NOMO-1 treated with dmso at 0.1 percent for 144 hours (cell line): ENCODE measurements around the gene GPR39.
A peak's percentile ranks its signal among the peaks of the same experiment; 100 is the strongest.

Experiments used
- DNase-seq: peaks from one replicate; lab custom pipeline; 2025; ENCODE audit not compliant: unreplicated experiment; lab: John Stamatoyannopoulos, UW

The GPR39 gene

DNA sequence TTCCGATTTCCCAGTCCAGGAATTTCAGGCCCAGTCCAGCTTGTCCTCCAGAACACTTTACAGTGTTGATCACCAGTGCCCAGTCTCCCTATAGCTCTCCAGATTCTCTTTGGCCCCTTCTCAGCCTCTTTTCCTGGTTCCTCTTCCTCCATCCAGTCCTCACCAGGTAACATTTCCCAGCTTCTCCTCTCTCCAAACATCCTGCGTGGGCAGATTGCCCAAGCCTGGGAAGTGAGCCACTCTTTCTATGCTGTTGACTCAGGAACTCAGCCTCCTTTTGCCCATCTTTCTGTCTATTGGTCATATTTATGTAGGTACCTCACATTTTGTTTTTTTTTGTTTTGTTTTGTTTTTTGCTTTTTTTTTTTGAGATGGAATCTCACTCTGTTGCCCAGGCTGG is 144.0 kb downstream of the GPR39 start:
- DNase-seq = no peak

DNA sequence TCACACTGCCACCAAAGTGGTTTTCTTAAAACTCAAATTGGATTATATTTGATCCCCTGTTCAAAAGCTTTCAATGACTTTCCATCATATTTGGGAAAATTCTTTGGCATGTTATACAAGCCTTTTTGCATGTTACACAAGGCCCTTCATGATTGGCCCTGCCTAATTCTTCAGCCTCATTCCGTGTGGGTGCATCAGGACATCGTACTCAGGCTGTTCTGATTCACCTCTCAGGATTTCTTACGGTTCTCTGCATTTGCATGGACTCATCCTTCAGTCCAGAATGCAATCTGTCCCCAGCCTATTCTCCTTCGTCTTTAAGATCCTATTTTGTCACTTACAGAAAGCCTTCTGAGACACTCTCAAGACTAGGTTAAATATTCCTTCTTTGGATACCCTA is 145.6 kb downstream of the GPR39 start:
- DNase-seq = no peak

DNA sequence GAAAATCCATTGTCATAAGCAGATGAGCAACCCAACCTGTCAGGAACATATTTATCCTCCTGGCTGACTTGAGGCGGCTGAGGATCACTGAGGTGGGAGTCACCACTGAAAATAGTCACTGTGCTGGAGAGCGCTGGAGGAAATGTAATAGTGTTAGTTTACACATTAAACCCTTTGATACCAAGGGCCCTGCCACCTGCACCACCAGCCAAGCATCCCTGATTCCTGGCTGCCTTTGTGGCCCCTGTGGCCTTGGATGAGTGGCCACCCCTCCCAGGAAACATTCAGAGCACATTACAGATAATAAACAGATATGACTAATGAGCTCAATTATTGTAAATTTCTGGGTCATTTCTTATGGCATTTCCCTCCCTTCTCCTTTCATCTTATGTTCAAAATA is 147.5 kb downstream of the GPR39 start:
- no peak for DNase-seq

DNA sequence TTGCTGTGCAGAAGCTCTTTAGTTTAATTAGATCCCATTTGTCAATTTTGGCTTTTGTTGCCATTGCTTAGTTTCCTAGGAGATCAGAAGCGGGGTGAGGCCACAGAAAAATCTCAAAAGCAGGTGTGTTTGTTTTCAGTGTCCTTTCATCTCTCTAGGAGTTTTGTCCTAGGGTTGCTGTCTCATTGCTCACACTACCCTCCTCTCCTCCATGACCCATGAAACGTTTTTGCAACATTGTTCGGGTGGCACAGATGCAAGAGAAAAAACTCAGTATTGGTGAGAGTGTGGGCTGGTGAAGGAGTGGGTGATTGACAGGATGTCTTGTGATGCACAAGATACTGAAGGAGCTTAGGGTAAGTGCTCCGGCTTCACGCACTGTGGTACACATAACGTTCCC is 149.8 kb downstream of the GPR39 start:
- DNase-seq = no peak

DNA sequence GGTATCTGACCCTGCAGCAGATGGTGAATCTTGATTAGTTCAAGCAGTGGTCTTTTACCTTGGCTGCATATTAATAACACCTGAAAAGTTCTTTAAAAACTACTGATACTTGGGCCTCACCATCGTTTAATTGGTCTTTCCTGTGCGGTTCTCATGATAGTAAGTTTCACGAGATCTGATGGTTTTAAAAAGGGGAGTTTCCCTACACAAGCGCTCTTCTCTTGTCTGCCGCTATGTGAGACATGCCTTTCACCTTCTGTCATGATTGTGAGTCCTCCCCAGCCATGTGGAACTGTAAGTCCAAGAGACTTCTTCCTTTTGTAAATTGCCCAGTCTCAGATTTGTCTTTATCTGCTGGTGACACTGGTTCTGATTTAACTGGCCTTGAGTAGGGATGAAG is 151.1 kb downstream of the GPR39 start:
- no peak for DNase-seq

DNA sequence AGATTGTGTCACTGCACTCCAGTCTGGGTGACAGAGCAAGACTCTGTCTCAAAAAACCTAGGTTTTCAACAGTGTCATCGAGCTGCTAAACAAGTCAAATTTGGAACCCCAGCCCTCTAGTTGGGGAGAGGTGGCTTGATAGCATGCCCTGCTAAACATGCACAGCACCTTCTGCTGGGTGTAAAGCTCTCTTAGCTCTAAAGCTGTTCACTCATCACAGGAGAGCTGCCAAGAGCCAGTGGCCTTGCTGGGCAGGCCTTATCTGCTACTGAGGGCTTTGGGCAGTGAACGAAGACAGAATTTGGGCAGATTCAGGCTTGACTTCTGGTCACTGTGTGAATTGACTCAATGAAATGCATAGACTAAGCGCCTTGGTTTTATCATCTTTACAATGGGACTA is 152.1 kb downstream of the GPR39 start:
- DNase-seq = no peak

DNA sequence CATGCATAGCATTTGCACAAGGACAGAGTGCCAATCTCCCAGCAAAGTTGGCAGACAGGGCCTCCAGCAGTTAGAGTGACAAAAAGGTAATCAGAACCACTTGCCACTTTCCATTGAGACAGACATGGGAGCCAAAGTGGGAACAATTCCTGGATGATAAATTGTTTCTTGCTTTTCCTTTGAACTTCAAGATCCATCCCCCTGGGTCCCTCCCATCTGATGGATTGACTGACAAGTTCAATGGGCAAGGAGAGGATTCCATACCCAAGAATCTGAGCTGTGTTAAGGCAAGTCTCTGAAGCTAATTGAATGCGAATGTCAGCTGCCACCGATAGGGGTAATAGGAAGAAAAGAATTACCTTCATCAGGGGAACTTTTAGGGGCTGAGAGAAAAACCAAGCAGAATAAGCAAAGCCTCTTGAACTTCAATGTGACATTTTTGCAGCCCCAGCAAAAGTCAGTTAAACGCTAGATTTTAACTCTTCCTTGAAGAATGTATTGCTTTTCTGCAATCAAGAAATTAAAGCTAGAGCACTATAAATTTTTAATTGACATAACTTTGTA is 156.9 kb downstream of the GPR39 start:
- DNase-seq = no peak

DNA sequence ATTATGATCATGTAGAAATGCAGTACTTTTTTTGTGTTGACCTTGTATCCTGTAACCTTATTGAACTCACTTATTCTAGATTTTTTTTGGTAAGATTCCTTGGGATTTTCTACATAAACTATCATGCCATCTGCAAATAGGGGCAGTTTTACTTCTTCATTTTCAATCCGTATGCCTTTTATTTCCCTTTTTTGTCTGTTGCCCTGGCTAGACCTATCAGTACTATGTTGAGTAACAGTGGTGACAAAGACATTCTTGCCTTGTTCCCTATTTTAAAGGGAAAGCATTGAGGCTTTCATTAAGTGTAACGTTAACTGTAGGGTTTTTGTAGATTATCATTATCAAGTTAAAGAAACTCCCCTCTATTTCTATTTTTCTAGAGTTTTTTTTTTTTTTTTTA is 161.1 kb downstream of the GPR39 start:
- peak; percentile 86 for DNase-seq

DNA sequence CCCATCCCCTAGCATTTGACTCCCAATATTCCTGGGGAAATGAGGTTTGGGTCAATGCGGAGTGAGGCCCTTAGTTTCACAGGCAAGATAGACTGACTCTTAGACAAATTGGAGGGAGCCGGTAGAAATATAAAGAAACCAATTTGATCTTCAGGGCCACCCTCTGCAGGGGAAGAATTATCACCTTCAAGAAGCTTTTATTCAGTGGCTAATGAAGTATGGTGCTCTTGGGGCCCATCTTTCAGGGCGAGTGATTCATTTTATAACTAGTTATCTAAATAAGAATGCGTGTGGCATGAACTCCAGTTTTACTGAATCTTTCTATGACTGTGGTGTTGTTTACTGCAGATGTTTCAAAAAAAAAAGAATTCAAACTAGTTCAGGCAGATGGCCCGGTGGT is 165.0 kb downstream of the GPR39 start:
- DNase-seq = no peak

DNA sequence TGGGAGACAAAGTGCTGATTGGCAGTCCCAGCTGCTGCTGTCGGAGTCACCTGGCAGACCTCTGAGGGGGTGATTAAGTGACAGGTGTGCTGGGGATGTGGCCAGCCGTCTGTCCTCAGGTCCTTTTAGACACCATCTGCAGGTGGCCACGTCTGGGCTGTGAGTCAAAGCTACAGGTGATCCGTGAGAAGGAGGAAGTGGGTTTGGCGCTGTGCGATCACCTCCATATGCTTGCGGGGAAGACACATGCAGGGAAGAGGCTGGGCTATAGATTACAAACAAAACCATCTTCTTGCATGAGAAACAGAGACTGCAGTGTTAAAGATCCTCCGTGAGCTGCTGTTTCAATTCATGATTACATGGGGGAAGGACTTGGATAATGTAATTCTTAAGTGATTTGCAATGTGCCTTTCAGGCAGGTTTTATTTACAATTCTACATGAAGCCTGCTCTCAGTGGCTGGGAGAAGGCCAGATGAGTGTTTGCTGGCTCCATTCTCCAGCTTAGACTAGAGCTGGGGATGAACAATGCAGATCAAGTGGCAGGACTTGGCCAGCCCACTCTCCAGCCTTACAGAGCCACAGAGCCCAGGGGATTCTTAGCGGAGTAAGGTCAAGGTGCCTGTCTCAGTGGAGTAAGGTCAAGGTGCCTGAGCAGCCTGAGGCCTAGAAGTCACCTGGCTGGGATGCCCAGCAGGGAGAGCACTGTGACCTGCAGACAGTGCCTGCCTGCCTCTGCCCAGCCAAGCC is 165.6 kb downstream of the GPR39 start:
- no peak for DNase-seq

DNA sequence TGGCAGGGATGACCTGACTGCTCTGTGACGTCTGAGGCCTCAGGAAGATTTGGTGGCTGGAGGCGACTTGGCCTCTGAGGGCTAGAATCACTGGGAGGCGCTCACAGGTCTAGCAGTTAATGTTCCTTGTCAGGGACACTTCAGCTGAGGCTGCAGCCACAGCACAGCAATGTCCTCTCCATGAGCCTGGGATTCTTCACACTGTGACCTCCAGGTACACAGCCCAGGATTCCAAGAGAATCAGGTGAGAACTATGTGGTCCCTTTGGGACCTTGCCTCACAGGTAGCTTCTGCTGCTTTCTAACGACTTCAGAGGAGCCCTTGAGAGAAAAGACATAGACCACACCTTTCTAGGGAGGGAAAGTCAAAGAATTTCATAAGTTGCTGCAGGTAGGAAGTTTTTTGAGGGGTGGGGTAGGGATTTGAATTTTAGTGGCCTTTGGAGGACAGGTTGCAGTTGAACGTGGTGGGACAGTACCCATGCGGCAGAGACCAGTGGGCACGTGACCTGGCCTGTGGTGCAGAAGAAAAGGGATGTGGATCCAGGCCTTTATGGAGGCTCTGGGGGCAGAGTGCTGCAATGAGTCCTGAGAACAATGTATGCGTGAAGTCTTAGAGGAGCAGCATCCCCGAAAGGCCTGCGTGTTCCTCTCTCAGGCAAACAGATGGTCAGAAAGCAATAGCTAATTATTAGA is 167.2 kb downstream of the GPR39 start:
- no peak for DNase-seq

DNA sequence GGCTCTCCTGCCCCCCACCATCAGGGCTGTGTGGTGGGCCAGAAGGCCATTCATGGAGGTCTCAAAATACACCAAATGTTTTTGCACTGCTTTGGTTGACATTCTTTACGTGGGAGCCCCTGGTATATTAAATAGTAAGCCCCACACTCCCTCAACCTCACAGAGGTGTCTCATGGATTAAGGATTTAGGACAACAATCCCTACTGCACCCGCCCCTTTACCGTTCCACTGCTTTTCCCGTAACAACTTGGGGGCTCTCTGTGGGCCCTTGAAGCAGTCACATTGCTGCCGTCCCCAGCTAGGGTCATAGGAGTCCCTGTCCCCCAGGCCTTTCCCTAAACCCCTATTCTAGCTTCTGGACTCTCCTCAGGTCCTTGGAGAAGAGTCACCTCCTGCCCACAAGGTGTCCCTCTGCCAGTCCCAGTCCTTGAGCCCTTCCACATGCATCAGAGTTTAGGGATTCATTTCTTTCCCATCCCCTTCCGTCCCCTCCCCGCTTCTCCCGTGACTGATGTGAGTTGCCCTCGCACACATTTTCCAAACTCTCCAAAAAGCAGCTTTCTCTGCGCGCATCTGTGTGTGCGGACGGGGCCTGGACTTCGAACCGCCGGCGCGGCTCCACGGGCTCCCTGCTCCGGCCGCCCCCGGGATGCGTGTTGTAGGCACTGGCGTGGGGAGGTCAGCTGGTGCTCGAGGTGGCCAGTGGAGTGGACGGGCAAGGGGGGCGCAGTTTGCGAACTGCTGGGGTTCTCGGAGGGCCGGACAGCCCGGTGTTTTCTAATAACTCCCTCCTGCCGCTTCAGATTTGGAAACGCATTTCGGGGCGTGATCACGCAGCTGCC is 168.6 kb downstream of the GPR39 start:
- no peak for DNase-seq

DNA sequence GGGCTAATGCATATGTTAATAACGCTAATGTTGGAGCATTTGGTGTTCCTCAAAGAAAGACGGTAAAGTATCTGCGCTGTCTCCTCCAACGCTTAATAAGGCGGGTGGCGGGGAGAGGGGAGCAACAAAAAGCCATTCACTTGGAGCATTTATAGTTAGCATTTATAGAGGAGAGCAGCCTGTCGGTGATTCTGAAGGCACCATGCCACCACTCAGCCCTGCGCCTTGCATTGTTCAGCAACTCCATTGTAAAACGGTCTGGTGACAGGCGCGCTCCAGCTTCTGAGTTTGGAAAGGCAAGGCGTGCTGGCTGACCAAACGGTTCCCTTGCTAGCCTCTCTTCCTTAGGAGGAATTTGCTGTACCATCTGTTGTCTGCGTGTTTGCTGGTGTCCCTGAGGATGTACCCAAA is 169.5 kb downstream of the GPR39 start:
- no peak for DNase-seq

DNA sequence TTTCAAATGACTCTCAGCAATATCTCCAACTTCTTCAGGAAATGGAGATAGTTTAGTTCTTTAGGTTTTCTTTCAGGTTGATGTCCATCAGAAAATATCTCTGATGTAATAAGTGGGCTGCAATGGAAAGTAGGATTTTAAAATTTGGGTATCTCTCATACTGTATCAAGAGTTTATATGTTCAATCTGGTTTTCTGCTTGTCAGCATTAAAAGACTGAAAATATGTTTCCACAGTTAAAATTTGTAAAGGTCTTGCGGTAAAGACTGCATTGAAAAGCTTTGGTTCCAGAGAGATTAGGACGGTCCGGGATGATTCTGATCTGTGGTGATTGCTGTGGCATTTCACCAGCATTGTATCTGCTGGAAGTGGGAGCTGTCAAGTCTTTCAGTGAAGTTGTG is 170.2 kb downstream of the GPR39 start:
- DNase-seq = no peak

DNA sequence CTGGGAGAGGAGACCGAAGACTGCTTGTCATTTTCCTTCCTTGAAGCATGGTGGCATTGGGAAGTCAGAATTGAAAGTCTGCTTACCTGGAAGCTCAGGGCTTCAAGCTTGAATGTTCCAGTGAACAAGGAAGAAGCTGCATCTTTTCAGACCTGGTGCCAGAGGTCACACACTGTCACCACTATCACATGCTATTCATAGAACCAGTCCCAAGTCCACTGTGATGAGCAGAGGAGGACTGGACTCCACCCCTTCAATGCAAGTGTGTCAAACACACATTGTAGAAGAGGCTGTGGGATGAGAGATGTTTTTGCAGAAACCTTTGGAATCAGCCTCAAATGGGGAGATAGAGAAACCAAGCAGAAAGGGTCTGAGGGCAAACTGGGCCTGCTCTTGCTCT is 172.0 kb downstream of the GPR39 start:
- no peak for DNase-seq

DNA sequence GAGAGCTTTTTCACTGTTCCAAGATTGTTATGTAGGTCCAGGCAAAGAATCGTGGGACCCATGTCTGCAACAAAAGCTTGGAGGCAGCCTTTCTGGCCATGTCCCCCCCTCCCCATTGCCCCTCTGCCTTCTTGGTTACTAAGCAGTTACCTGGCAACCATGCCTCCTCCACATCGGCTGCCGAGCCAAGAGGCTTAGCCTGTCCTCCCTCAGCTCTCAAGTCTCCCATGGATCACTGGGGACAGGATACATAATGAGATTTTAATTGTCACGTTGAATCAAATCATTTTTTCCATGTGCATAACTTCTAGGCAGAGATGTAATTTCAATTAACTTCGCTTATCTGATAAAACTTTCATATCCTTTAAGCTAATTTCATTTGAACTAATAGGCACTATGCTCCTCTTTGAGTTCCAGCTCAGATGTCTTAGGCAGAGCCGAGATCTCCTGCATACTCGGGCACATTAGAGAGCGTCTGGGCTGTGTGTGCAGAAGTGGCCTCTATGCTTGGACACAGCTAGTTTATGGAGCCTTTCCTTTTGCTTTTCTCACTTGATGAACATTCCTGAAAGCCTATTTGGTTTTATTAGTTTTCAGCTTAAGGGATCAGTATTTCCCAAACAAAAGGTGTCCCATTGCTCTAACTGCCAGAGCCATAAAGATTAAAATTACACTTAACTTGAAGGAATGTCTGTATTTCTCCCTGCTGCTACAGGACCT is 172.7 kb downstream of the GPR39 start:
- no peak for DNase-seq

DNA sequence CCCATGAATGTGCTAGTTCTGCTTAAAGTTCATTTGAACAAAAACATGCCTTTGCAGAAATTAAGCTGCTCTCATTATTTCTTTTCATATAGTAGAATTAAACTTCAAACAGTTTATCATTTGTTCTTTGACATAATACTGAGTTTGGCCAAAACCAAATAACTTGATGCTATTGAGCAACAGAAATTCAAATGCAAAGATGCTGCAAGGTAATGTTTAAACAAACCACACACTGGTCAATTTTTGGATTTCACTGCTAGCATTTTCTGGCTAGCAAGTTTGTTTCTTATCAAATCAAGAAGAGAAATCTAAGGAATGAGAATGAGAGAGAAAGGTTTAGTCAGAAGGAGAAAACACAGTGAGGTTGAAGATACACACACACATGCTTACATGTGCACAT is 173.4 kb downstream of the GPR39 start:
- DNase-seq = no peak

DNA sequence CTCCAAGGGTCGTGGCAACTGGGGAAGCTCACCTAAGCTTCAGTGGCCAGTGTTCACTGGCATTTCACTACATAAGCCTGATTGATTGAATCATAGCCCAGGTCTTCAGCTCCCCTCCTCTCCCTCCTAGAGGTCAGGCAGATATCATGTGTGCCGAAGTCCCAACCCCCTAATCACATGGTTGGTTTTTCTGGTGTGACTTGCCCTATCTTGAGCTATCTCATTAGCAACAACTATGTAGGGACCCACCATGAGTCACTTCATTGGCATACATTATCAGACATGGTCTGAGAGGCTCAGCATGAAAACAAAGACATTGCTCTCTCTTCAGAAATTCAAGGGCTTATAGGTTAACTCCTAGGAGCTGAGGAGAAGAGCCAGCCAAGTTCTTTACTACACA is 176.6 kb downstream of the GPR39 start:
- no peak for DNase-seq

DNA sequence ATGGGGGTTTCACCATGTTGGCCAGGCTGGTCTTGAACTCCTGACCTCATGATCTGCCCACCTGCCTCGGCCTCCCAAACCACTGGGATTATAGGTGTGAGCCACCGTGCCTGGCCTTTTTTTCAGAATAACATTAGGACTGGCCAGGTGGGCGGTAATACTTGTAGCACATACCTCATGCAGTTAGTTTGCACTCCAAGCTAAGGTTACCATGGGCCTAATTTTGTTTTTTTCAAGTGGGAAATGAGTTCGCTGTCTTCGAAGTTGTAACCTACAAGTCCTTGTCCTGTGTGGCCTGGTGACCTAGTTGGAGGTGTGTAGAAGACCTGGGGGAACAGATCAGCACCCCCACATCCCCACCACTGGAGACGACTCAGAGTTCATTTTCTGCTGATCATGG is 178.6 kb downstream of the GPR39 start:
- no peak for DNase-seq

DNA sequence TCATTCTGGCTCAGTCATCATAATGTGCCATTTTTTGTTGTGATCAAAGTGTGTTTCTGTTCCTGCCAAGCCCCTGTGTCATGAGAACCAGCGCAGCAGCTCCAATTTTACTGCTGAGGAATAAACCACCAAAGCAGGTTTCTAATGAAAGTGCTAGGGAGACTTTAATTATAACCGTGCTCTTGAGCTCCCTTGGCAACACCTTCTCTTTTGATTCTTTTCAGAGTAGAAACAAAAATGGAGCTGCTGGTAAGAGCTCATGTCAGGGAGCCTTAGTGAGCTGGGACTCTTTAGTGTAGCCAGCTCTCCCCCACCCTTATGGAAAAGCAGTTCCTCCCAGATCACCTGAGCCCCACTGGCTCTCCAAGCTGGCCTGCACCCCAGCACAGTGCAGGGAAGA is 179.1 kb downstream of the GPR39 start:
- no peak for DNase-seq

DNA sequence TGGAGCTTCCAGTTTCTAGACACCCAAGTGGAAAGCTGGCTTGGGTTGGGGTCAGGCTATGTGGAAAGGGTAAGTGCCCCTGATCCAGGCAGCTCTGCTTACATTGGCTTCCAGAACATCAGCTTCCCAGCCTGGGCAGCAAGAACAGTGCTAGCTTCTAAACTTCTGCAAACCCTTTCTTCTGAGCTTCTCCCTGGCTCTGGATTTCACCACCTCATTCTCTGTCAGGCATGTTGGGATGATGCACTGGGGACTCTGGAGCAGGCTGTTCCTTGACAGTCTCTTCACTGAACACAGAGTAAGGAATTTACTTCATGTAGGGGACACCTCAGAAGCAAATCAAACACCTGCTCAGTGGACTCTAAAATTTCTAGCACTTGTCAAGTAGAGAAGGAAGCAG is 180.6 kb downstream of the GPR39 start:
- no peak for DNase-seq
